Measurements from ENCODE around the gene TACC2. TPM values are rescaled to one million over a fixed set of nuclear protein-coding genes. Genes with fewer than 3 reads are reported as not detected.

The TACC2 gene
- total and polyA plus RNA-seq, 2 donors (not counting 3 experiments of a cell fraction or from before 2014, with no cell fraction given) = 14.4 to 46.2 TPM

- CTCF ChIA-PET = interaction anchor here (1.1 to 1.3 kb wide), 2 partner anchors 28 to 97 kb away, joined by 3 to 4 read pairs; no protein-coding TSS in a partner anchor
- no peaks in the 10 kb centered on the region for H3K9me3 ChIP-seq (replicated peaks; ENCODE audit: control insufficient read depth, insufficient read depth, low read length)
- no peaks in the 10 kb centered on the region for H3K79me2 ChIP-seq (ENCODE audit: control insufficient read depth, insufficient read depth, low read length)
- no peaks in the 10 kb centered on the region for H3K4me1 ChIP-seq (ENCODE audit: control insufficient read depth, extremely low read depth, insufficient read depth, low read length)
- H3K27me3 ChIP-seq (ENCODE audit: control insufficient read depth in 2 of 2, insufficient read depth in 2 of 2, low read length in 2 of 2) = no peaks in the 10 kb centered on the region
- H3K4me3 ChIP-seq (replicated peaks in 1 of 3; ENCODE audit: insufficient read depth in 1 of 3, low read depth in 1 of 3, low read length in 3 of 3) = no peak overlapping the region
- H2AFZ ChIP-seq (ENCODE audit: low read depth, low read length) = no peak overlapping the region
- no peak overlapping the region for H3K27ac ChIP-seq (ENCODE audit: insufficient read depth, low read depth, low read length)
- no TSS peak for BruUV-seq (replicated peaks)
- dilution Hi-C loops (cut with MboI; ENCODE audit: extremely low pct_ligation_motif_present, low sequenced_read_pairs) (no loop called here), intact Hi-C loops (cut with micrococcal nuclease) (no loop called here)
- POLR2A ChIA-PET = no interaction called here
- no peak for TF ChIP-seq POLR2A (IDR thresholded peaks at IDR 0.05; ENCODE audit: low read depth, low read length)
- TF ChIP-seq MAX (IDR thresholded peaks at IDR 0.05; ENCODE audit: insufficient read depth, insufficient read length) = no peak
- no peak for TF ChIP-seq GATA2 (IDR thresholded peaks at IDR 0.05; ENCODE audit: insufficient read depth, insufficient read length, low read depth, low read length)
- no peak overlapping the region for H3K4me2 ChIP-seq (ENCODE audit: insufficient read depth, low read length)
- FAIRE-seq (no peak), DNase-seq (ENCODE audit: low read depth, low spot score) (no peak)
- H3K9me1 ChIP-seq (replicated peaks; ENCODE audit: control insufficient read depth, extremely low read depth, insufficient read depth, low read length) = no peaks in the 10 kb centered on the region
- H4K20me1 ChIP-seq (replicated peaks; ENCODE audit: control insufficient read depth, extremely low read depth, insufficient read depth, low read length) = no peaks in the 10 kb centered on the region
- H3K36me3 ChIP-seq (ENCODE audit: control insufficient read depth in 2 of 2, extremely low read depth in 1 of 2, insufficient read depth in 2 of 2, low read length in 2 of 2) = peaks cover 3 to 10% of the 10 kb centered on the region in 2 experiments
- H3K9ac ChIP-seq (replicated peaks; ENCODE audit: extremely low read depth, insufficient read depth, low read length) = no peak overlapping the region
Observed at GRCh38 chr10:122239578-122240257, 250.8 kb downstream of the TACC2 start.

- Histone ChIP-seq H2AFZ (ENCODE audit: low read depth, low read length) (no peak overlapping the region), H3K79me2 (ENCODE audit: control insufficient read depth, insufficient read depth, low read length) (no peaks in the 10 kb centered on the region), H3K36me3 (ENCODE audit: control insufficient read depth in 2 of 2, extremely low read depth in 1 of 2, insufficient read depth in 2 of 2, low read length in 2 of 2) (peaks cover 3 to 10% of the 10 kb centered on the region in 2 experiments), H3K9me3 (replicated peaks; ENCODE audit: control insufficient read depth, insufficient read depth, low read length) (no peaks in the 10 kb centered on the region), H4K20me1 (replicated peaks; ENCODE audit: control insufficient read depth, extremely low read depth, insufficient read depth, low read length) (no peaks in the 10 kb centered on the region), H3K27me3 (ENCODE audit: control insufficient read depth in 2 of 2, insufficient read depth in 2 of 2, low read length in 2 of 2) (no peaks in the 10 kb centered on the region), H3K27ac (ENCODE audit: insufficient read depth, low read depth, low read length) (no peak overlapping the region), H3K9ac (replicated peaks; ENCODE audit: extremely low read depth, insufficient read depth, low read length) (no peak overlapping the region), H3K4me3 (replicated peaks in 1 of 3; ENCODE audit: insufficient read depth in 1 of 3, low read depth in 1 of 3, low read length in 3 of 3) (no peak overlapping the region), H3K4me1 (ENCODE audit: control insufficient read depth, extremely low read depth, insufficient read depth, low read length) (no peaks in the 10 kb centered on the region), H3K4me2 (ENCODE audit: insufficient read depth, low read length) (no peak overlapping the region), H3K9me1 (replicated peaks; ENCODE audit: control insufficient read depth, extremely low read depth, insufficient read depth, low read length) (no peaks in the 10 kb centered on the region)
- BruUV-seq (replicated peaks) = no TSS peak
- dilution Hi-C loops (cut with MboI; ENCODE audit: extremely low pct_ligation_motif_present, low sequenced_read_pairs) (no loop called here), intact Hi-C loops (cut with micrococcal nuclease) (no loop called here)
- DNase-seq (ENCODE audit: low read depth, low spot score) (no peak), FAIRE-seq (no peak)
- ChIA-PET POLR2A (no interaction called here), CTCF (no interaction called here)
- TF ChIP-seq GATA2 (IDR thresholded peaks at IDR 0.05; ENCODE audit: insufficient read depth, insufficient read length, low read depth, low read length) (no peak), JUN (IDR thresholded peaks at IDR 0.05; ENCODE audit: borderline replicate concordance, insufficient read depth, insufficient read length, low read depth) (no peak), CTCF (IDR thresholded peaks at IDR 0.05; ENCODE audit: extremely low read depth in 1 of 2, insufficient read depth in 1 of 2, low read depth in 1 of 2, low read length in 2 of 2) (no peak), POLR2A (IDR thresholded peaks at IDR 0.05; ENCODE audit: low read depth, low read length) (no peak), POLR2AphosphoS5 (IDR thresholded peaks at IDR 0.05; ENCODE audit: insufficient read depth, low read depth, low read length) (no peak), MAX (IDR thresholded peaks at IDR 0.05; ENCODE audit: insufficient read depth, insufficient read length) (no peak), EZH2 (IDR thresholded peaks at IDR 0.05; ENCODE audit: borderline replicate concordance, low read depth, low read length, severe bottlenecking) (no peak), MYC (IDR thresholded peaks at IDR 0.05; ENCODE audit: low read depth, low read length) (no peak), FOS (IDR thresholded peaks at IDR 0.05; ENCODE audit: borderline replicate concordance, insufficient read depth, low read length) (no peak)
Observed at GRCh38 chr10:122240401-122240800, 251.4 kb downstream of the TACC2 start.
